GM19463 (cell line): ENCODE measurements around the gene COA3.

Experiments
- ATAC-seq: cut with Tn5 transposase; IDR thresholded peaks from one replicate; pipeline ENCODE4 v1.9.1; 2021; ENCODE audit warnings: mild to moderate bottlenecking, moderate library complexity; ENCODE audit not compliant: unreplicated experiment

Gene COA3

GRCh38 chr17:42818379-42818778, 19.9 kb upstream of the COA3 start:
- ATAC-seq = no peak

- ATAC-seq = no peak
Observed at GRCh38 chr17:42817866-42818265, 19.4 kb upstream of the COA3 start.

- no peak for ATAC-seq
Observed at GRCh38 chr17:42814633-42815399, 16.3 kb upstream of the COA3 start.

- ATAC-seq = no peak
Observed at GRCh38 chr17:42809250-42809649, 10.7 kb upstream of the COA3 start.

- ATAC-seq = no peak
Observed at GRCh38 chr17:42806249-42806648, 7.7 kb upstream of the COA3 start.

- ATAC-seq = no peak
Observed at GRCh38 chr17:42804918-42805367, 6.4 kb upstream of the COA3 start.

GRCh38 chr17:42803074-42803883, 4.8 kb upstream of the COA3 start:
- no peak for ATAC-seq

- ATAC-seq = no peak
Observed at GRCh38 chr17:42798011-42798382, 507 bp downstream of the COA3 start.

GRCh38 chr17:42797067-42798007, 1.2 kb downstream of the COA3 start:
- ATAC-seq = no peak

- no peak for ATAC-seq
Observed at GRCh38 chr17:42796066-42796758, 2.3 kb downstream of the COA3 start.

- no peak for ATAC-seq
Observed at GRCh38 chr17:42795465-42795864, 3.0 kb downstream of the COA3 start.

- ATAC-seq = no peak
Observed at GRCh38 chr17:42795061-42795460, 3.4 kb downstream of the COA3 start.

GRCh38 chr17:42792545-42792944, 6.0 kb downstream of the COA3 start:
- no peak for ATAC-seq

GRCh38 chr17:42791948-42792347, 6.6 kb downstream of the COA3 start:
- no peak for ATAC-seq

- ATAC-seq = no peak
Observed at GRCh38 chr17:42787266-42787665, 11.2 kb downstream of the COA3 start.

GRCh38 chr17:42784811-42785592, 13.5 kb downstream of the COA3 start:
- ATAC-seq = no peak

GRCh38 chr17:42784409-42784808, 14.1 kb downstream of the COA3 start:
- no peak for ATAC-seq

GRCh38 chr17:42783791-42784138, 14.7 kb downstream of the COA3 start:
- no peak for ATAC-seq

- no peak for ATAC-seq
Observed at GRCh38 chr17:42783062-42783790, 15.3 kb downstream of the COA3 start.
